Loucy (cell line): Measurements from ENCODE around the gene NEK8.

Experiments
- EZH2phosphoT487 ChIP-seq: fragments of 200-600 bp; IDR thresholded peaks from 2 replicates; pipeline ENCODE4 v1.6.1; 2018; ENCODE audit warnings: antibody characterized with exemption, mild to moderate bottlenecking, moderate library complexity, borderline replicate concordance
- TF ChIP-seq, protein P1 (sequence below): fragments of 200-600 bp; sonication (generic); conservative IDR thresholded peaks from 2 replicates; pipeline ENCODE4 v1.5.1; 2014; ENCODE audit warnings: mild to moderate bottlenecking, antibody characterized with exemption, low read length

DNA sequence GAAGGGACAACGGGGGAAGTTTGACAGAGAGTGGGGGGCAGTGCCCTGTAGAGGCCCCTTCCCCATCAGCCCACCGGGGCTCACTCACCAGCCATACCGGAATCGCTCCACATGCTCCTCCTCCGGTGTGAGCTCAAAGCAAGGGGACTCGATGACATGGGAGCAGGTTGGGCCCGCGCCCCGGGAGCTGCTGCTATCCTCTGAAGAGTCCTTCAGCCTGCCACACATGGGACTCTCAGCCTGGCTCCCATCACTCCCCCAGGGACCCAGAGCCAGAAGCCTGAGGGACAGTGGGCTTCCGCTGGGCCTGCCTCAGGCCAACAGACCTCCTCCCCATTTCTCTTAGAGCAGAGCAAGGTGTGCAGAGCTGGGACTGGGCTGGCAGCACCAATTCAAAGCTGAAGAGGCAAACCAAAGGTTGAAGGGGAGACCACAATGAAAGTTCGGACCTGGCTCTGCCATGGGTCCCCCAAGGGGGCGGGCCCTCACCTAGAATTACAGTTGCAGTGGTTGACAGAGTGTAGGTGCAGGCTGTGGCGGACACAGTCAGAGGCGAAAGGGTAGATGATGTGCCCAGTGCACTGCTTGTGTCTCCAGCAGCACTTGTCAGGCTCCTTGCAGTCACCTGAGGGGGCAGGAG, 24.2 kb upstream of the NEK8 start:
- TF ChIP-seq, protein P1, sequence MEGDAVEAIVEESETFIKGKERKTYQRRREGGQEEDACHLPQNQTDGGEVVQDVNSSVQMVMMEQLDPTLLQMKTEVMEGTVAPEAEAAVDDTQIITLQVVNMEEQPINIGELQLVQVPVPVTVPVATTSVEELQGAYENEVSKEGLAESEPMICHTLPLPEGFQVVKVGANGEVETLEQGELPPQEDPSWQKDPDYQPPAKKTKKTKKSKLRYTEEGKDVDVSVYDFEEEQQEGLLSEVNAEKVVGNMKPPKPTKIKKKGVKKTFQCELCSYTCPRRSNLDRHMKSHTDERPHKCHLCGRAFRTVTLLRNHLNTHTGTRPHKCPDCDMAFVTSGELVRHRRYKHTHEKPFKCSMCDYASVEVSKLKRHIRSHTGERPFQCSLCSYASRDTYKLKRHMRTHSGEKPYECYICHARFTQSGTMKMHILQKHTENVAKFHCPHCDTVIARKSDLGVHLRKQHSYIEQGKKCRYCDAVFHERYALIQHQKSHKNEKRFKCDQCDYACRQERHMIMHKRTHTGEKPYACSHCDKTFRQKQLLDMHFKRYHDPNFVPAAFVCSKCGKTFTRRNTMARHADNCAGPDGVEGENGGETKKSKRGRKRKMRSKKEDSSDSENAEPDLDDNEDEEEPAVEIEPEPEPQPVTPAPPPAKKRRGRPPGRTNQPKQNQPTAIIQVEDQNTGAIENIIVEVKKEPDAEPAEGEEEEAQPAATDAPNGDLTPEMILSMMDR, result no peak
- no peak for TF ChIP-seq EZH2phosphoT487
